ENCODE measurements around the gene CD209.

The CD209 gene

GRCh38 chr19:7691497-7691896, 55.8 kb downstream of the CD209 start:
- TF ChIP-seq CTCF (IDR thresholded peaks at IDR 0.05; ENCODE audit: borderline replicate concordance, insufficient read depth, low read depth, low read length): no peak

GRCh38 chr19:7690779-7691258, 56.5 kb downstream of the CD209 start:
- H3K4me3 ChIP-seq (ENCODE audit: low read depth, low read length): no peak overlapping the region
- no peak for TF ChIP-seq CTCF (IDR thresholded peaks at IDR 0.05; ENCODE audit: borderline replicate concordance, insufficient read depth, low read depth, low read length)

More at GRCh38 chr19:7691497-7691896, 55.8 kb downstream of the CD209 start:
- no peak overlapping the region for H3K4me3 ChIP-seq (ENCODE audit: low read depth, low read length)

Data from GM12875 (cell line).